WERI-Rb-1 (cell line): ENCODE measurements around the gene CCDC195.

Experiments
- DNase-seq: peaks from one replicate; pipeline ENCODE4 v3.0.0-alpha.2; 2020
- H3K27ac ChIP-seq: fragments of 250-450 bp; sonication (Bioruptor Pico); 2 replicates; pipeline ENCODE4 v1.5.1; 2020; ENCODE audit warnings: mild to moderate bottlenecking, moderate library complexity
- H3K27me3 ChIP-seq: fragments of 250-450 bp; sonication (Bioruptor Pico); 2 replicates; pipeline ENCODE4 v1.5.1; 2021; ENCODE audit warnings: mild to moderate bottlenecking, low read depth, moderate library complexity; ENCODE audit not compliant: insufficient read depth, severe bottlenecking
- H3K36me3 ChIP-seq: fragments of 250-450 bp; sonication (Bioruptor Pico); 2 replicates; pipeline ENCODE4 v1.5.1; 2020; ENCODE audit warnings: mild to moderate bottlenecking, moderate library complexity
- H3K4me3 ChIP-seq: 2 replicates; pipeline ENCODE4 v1.5.1; 2011; ENCODE audit warnings: low read depth, mild to moderate bottlenecking, control low read depth, low read length
- H3K9me3 ChIP-seq: fragments of 250-450 bp; sonication (Bioruptor Pico); 2 replicates; pipeline ENCODE4 v1.5.1; 2021; ENCODE audit warnings: mild to moderate bottlenecking, moderate library complexity; ENCODE audit not compliant: severe bottlenecking
- TF ChIP-seq, protein P1 (sequence below): IDR thresholded peaks from 2 replicates; pipeline ENCODE4 v1.5.1; 2011; ENCODE audit warnings: low read depth, mild to moderate bottlenecking, control low read depth, inconsistent platforms, low read length

Gene CCDC195

DNA sequence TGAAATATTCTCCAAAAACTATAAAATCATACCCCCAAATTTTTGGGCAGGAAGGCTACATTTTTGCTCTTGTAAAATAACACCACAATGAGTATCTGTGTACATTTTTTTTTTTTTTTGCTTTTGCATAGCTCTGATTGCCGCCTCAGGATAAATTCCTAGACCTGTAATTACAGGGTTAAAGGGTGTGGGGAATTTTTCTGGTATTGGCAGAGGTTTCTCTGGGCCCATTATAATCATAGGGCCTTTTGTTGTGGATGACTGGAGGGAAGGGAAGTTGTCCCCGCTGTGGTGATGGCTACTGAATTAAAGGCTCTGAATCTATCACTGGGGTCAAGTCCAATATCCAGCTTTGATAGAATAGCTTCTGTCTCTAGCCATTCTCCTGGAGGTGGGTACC is 26.6 kb downstream of the CCDC195 start:
- H3K9me3 ChIP-seq = no peaks in the 10 kb centered on the region
- no peak for DNase-seq
- TF ChIP-seq, protein P1, sequence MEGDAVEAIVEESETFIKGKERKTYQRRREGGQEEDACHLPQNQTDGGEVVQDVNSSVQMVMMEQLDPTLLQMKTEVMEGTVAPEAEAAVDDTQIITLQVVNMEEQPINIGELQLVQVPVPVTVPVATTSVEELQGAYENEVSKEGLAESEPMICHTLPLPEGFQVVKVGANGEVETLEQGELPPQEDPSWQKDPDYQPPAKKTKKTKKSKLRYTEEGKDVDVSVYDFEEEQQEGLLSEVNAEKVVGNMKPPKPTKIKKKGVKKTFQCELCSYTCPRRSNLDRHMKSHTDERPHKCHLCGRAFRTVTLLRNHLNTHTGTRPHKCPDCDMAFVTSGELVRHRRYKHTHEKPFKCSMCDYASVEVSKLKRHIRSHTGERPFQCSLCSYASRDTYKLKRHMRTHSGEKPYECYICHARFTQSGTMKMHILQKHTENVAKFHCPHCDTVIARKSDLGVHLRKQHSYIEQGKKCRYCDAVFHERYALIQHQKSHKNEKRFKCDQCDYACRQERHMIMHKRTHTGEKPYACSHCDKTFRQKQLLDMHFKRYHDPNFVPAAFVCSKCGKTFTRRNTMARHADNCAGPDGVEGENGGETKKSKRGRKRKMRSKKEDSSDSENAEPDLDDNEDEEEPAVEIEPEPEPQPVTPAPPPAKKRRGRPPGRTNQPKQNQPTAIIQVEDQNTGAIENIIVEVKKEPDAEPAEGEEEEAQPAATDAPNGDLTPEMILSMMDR = no peak

DNA sequence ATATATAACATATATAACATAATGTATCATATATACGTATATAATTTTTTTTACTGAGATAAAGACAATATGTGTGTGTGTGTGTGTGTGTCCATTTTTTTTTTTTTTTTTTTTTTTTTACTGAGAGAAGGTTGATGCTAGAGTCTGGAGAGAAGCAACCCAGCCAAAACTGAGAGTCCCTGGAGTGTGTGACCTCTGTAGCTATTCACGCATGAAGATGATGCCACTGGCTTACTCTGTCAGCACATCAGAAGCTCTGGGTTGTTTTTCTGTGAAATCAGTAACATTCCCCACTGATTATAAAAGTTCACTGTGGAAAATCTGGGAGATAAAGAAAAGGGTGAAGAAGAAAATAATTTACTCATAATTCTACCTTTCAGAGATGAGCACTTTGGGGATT is 27.2 kb downstream of the CCDC195 start:
- Histone ChIP-seq H3K27ac (no peak overlapping the region), H3K9me3 (no peaks in the 10 kb centered on the region), H3K4me3 (no peak overlapping the region), H3K27me3 (no peaks in the 10 kb centered on the region), H3K36me3 (no peaks in the 10 kb centered on the region)
- DNase-seq = no peak
- TF ChIP-seq, protein P1 = no peak

More for the DNA sequence above, 26.6 kb downstream of the CCDC195 start:
- H3K27me3 ChIP-seq = no peaks in the 10 kb centered on the region
- no peaks in the 10 kb centered on the region for H3K36me3 ChIP-seq
- no peak overlapping the region for H3K27ac ChIP-seq
- no peak overlapping the region for H3K4me3 ChIP-seq

DNA sequence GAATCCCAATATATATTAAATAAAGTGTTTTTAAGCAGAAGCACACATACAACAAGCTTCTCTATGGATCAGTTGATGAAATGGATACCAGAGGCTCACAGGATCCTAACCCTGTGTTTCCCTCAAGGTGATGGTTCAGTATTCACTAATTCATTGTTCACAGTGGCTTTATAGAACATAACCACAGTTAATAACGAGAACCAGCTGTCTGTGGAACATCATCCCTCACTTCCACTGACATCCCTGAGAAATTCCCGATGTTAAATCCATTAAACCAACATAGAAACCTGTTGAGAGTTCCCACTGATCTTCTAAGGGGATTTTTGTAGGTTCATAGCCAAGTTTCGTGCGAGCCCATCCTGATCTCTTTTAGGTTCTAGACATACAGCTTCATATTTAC is 29.0 kb downstream of the CCDC195 start:
- H3K4me3 ChIP-seq = no peak overlapping the region
- H3K27ac ChIP-seq = no peak overlapping the region
- H3K9me3 ChIP-seq = no peaks in the 10 kb centered on the region
- H3K36me3 ChIP-seq = no peaks in the 10 kb centered on the region
- DNase-seq = no peak
- TF ChIP-seq, protein P1 = no peak
- H3K27me3 ChIP-seq = no peaks in the 10 kb centered on the region

DNA sequence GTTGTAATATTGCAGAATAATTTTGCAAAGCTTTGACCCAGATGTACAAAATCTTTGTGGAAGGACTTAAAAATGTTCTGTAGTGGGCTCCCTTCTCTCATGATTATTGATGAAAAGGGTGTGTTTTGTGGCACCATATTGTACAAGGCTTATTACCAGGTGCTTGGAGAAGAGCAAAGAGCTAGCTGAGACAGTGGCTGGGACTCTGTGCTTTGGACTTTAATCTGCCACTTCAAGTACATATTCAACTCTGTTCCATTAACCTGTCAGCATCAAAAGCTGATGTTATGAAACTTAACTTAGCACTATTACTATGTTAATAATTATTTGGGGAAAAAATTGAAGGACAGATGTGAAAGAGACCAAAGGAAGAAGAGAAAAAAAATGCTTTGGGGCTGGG is 31.0 kb downstream of the CCDC195 start:
- no peak overlapping the region for H3K4me3 ChIP-seq
- H3K36me3 ChIP-seq = no peaks in the 10 kb centered on the region
- no peaks in the 10 kb centered on the region for H3K9me3 ChIP-seq
- no peaks in the 10 kb centered on the region for H3K27me3 ChIP-seq
- TF ChIP-seq, protein P1 = no peak
- no peak for DNase-seq
- no peak overlapping the region for H3K27ac ChIP-seq

DNA sequence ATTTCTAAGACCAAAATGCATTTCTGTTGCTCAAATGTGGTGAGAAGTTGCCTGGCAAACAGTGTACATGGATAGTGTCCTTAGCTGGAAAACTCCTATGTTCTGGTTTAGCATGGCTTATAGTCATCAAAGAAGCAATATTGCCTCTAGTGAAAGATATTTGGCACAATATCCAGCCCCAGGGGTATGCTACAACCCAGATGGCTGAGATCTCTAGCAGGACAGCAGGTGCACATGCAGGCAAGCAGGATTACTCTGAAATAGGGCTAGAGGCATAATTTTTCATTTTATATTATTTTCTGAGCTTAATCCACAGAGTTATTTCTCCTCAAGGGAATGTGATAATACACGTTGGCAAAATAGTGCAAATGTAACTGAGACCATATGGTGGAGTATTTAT is 34.0 kb downstream of the CCDC195 start:
- Histone ChIP-seq H3K36me3 (no peaks in the 10 kb centered on the region), H3K4me3 (no peak overlapping the region), H3K27ac (no peak overlapping the region), H3K9me3 (no peaks in the 10 kb centered on the region), H3K27me3 (no peaks in the 10 kb centered on the region)
- no peak for DNase-seq
- TF ChIP-seq, protein P1 = no peak

DNA sequence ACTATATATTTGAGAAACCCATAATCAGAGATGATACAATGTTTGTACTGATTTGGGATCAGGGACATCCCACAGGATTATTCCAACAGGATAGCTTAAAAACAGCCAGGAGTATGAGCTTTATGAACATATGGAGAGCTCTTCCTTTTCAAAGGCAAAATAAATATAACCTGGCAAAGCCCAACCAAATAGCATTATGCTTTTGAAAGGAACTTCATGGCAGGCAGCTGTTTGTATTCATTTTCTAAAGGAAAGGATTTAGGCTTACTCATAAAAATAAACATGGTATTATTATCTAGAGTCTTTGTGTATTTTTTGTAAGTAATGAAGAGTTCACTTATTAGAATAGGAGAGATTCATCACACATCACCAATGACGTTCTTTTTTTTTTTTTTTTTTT is 44.4 kb downstream of the CCDC195 start:
- DNase-seq = no peak
- no peaks in the 10 kb centered on the region for H3K27me3 ChIP-seq
- H3K4me3 ChIP-seq = no peak overlapping the region
- no peak overlapping the region for H3K27ac ChIP-seq
- TF ChIP-seq, protein P1 = no peak
- no peaks in the 10 kb centered on the region for H3K9me3 ChIP-seq
- H3K36me3 ChIP-seq = no peaks in the 10 kb centered on the region
